Measurements from ENCODE around the gene ADAMTS14.
"Not testable (repeated sequence)": the region's sequence is repeated elsewhere in the genome, so short reads cannot be mapped to it uniquely, and the experiment has no call there.

ADAMTS14 gene

DNA sequence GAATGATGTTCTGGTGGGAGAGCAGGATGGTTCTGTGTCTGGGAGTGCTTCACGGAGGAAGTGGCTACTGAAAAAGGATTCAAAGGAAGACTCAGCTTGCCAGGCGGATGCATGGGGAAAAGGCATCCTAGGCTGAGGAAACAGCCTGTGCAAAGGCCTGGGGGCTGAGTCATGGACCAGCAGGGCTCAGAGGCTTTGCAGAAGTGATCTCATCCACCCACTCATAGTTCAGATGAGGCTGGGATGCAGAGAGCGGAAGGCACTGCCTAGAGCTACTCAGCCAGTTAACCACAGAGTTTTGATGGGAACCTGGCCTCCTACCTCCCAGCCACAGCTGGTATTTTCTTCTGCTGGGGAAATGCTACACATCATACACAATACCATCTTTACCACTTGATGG lies 15.8 kb upstream of the ADAMTS14 start:
- DNase-seq, result no peak

DNA sequence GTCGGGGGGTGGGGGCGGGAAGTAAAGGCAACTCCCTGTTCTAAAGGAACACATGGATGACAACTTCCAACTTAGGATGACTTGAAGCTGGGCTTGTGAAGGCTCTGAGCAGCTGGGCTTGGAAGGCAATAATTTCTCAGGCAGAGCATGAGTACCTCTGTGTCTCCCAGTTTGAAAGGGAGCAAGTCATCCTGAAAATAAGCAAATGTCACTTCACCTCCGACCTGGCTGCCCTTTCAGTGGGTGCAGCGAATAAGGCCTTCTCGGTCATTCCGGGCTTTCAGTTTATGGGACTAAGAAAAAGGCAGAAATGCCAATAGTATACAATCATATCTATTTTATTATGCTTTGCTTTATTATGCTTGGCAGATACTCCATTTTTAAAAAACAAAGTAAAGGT lies 15.3 kb upstream of the ADAMTS14 start:
- no peak for DNase-seq

- no peak for DNase-seq
Measured at GRCh38 chr10:70658582-70659136, 13.6 kb upstream of the ADAMTS14 start.

- DNase-seq, result no peak
Measured at GRCh38 chr10:70659306-70659705, 13.0 kb upstream of the ADAMTS14 start.

DNA sequence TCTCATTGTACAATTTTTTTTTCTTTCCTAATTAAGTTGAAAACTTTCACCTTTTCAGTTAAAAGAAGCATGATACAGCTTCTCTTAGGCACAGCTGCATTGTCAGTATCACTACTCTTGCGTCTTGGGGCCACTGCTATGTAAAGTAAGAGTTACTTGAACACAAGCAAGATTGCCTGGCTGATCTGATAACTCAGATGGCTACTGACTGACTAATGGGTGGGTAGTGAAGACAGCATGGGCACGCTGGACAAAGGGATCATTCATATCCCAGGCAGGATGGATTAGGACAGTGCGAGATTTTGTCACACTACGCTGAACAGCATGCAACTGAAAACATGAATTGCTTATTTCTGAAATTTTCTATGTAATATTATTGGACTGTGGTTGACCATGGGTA lies 11.6 kb upstream of the ADAMTS14 start:
- no peak for DNase-seq

- no peak for DNase-seq
Measured at GRCh38 chr10:70661623-70662361, 10.5 kb upstream of the ADAMTS14 start.

- DNase-seq, result no peak
Measured at GRCh38 chr10:70662362-70663220, 9.7 kb upstream of the ADAMTS14 start.

- not testable (repeated sequence) for DNase-seq
Measured at GRCh38 chr10:70663458-70664409, 8.6 kb upstream of the ADAMTS14 start.

GRCh38 chr10:70664702-70665195 lies 7.6 kb upstream of the ADAMTS14 start:
- DNase-seq, result no peak

DNA sequence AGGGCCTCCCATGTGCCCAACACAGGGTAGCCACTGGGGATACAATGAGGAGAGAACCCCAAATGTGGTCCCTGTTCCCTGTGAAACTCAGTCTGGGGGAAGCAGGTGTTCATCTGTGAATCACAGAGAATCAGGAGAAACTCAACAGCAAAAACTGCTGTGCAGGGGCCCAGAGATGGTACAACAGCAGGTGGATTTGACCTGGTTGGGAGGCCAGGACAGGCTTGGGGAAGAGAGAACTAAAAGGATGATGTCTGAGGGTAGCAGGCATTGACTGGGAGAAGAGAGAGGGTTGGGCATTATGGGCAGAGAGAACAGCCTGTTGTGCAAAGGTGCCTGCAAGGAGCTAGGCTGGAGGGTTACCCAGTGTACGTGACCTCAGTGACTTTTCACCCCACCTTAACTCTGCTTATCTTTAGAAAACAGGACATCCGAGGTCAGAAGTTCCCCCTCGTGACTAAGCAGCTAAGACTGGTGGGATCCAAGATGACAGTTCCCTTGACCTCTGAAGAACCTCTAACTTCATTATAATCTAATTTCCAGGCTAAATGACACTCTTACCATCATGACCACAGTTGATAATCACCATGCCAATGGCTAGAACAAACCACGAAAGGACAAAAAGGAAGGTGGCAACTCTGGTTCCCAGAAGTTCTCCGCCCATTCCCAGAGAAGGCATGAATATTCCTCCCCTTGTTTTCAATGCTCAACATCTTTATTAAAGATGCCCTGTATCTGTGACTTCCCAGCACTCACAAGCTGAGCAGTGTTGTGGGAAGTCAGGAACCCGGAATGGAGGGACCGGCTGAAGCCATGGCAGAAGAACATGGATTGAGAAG lies 5.1 kb upstream of the ADAMTS14 start:
- DNase-seq, result no peak

DNA sequence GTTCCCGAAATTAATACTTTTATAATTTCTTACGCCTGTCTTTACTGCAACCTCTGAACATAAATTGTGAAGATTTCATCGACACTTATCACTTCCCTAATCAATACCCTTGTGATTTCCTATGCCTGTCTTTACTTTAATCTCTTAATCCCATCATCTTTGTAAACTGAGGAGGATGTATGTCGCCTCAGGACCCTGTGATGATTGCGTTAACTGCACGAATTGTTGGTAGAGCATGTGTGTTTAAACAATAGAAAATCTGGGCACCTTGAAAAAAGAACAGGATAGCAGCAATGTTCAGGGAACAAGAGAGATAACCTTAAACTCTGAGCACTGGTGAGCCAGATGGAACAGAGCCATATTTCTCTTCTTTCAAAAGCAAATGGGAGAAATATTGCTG lies 4.5 kb upstream of the ADAMTS14 start:
- not testable (repeated sequence) for DNase-seq

DNA sequence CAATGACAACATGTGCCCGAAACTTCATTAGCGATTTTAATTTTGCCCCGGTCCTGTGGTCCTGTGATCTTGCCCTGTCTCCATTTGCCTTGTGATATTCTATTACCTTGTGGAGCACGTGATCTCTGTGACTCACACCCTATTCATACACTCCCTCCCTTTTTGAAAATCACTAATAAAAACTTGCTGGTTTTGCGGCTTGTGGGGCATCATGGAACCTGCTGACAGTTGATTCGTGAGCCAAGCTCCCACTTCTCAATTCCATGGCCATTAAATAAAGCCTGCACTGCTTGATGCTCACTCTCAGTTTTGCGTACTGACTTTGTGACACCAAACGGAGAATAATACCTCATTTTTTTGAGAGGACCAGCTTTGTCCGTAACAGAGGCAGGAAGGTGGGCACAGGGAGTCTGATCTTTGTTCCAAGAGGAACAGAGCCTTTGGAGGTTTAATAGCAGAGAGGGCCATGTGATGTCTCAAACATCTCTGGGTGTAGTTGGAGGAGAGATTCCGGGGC lies 3.8 kb upstream of the ADAMTS14 start:
- no peak for DNase-seq

- DNase-seq, result no peak
Measured at GRCh38 chr10:70669015-70669414, 3.3 kb upstream of the ADAMTS14 start.

GRCh38 chr10:70669732-70670317 lies 2.5 kb upstream of the ADAMTS14 start:
- DNase-seq, result no peak

DNA sequence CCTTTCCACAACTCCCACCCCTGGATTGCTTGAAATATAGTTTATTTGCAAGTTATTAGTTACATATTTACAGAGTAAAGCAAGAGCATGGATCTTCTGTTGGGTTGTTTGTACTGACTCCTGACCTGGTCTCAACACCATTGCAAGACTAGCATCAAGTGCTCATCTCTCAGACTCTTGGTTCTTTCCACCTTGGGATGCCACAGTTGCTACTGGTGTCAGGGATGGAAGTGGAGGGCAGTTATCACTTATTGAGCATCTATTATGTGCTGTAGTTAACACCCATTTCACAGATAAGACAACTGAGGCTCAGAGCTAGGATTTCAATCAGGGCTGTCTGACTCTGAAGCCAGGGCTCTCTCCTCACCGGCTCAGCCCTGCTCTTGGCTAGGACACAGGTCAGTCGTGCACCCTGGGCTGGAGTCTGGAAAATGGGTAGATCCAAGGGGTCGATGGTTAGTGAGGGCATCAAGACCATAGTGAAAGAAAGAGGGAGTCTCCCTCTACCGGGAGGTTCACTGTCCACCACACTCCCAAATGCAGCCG lies 614 bp upstream of the ADAMTS14 start:
- DNase-seq, result no peak

GRCh38 chr10:70673043-70673928 lies 980 bp downstream of the ADAMTS14 start:
- no peak for DNase-seq

- DNase-seq, result no peak
Measured at GRCh38 chr10:70673929-70674559, 1.7 kb downstream of the ADAMTS14 start.

GRCh38 chr10:70674560-70675495 lies 2.5 kb downstream of the ADAMTS14 start:
- no peak for DNase-seq

All from activated gamma-delta T cell (primary cell).